Measurements from ENCODE around the gene HES1. TPM values are rescaled to one million over a fixed set of nuclear protein-coding genes. Genes with fewer than 3 reads are reported as not detected.
A peak's percentile ranks its signal among the peaks of the same experiment; 100 is the strongest.

Gene HES1
- total RNA-seq, 2 donors from 2014 or later, result 29.3 to 60.5 TPM

- H3K9me3 ChIP-seq, result no peaks in the 10 kb centered on the region
- H3K27ac ChIP-seq, result no peak overlapping the region
Measured at GRCh38 chr3:194093842-194094241, 42.1 kb upstream of the HES1 start.

GRCh38 chr3:194095464-194095863 is 40.5 kb upstream of the HES1 start:
- no peak for TF ChIP-seq CTCF (IDR thresholded peaks at IDR 0.05)
- Histone ChIP-seq H3K27me3 (replicated peaks; ENCODE audit: insufficient read depth) (no peaks in the 10 kb centered on the region), H3K36me3 (no peaks in the 10 kb centered on the region), H3K27ac (no peak overlapping the region), H3K9me3 (no peaks in the 10 kb centered on the region), H3K4me3 (no peak overlapping the region), H3K4me1 (ENCODE audit: control insufficient read depth in 1 of 2, low read depth in 2 of 2) (peaks cover 14 to 18% of the 10 kb centered on the region in 2 donors)
- ATAC-seq (ENCODE audit: insufficient number of reproducible peaks, low FRiP score, low read depth), result no peak
- no peak for DNase-seq (ENCODE audit: low spot score)

More at GRCh38 chr3:194093842-194094241, 42.1 kb upstream of the HES1 start:
- ATAC-seq (ENCODE audit: insufficient number of reproducible peaks, low FRiP score, low read depth), result no peak
- no peak for TF ChIP-seq CTCF (IDR thresholded peaks at IDR 0.05)
- no peak for DNase-seq (ENCODE audit: low spot score)
- peaks cover 14 to 18% of the 10 kb centered on the region in 2 donors for H3K4me1 ChIP-seq (ENCODE audit: control insufficient read depth in 1 of 2, low read depth in 2 of 2)
- no peaks in the 10 kb centered on the region for H3K36me3 ChIP-seq
- no peaks in the 10 kb centered on the region for H3K27me3 ChIP-seq (replicated peaks; ENCODE audit: insufficient read depth)
- no peak overlapping the region for H3K4me3 ChIP-seq

- TF ChIP-seq CTCF (IDR thresholded peaks at IDR 0.05), result no peak
- Histone ChIP-seq H3K27ac (no peak overlapping the region), H3K4me1 (ENCODE audit: control insufficient read depth in 1 of 2, low read depth in 2 of 2) (peaks cover 14 to 18% of the 10 kb centered on the region in 2 donors), H3K27me3 (replicated peaks; ENCODE audit: insufficient read depth) (no peaks in the 10 kb centered on the region), H3K4me3 (no peak overlapping the region), H3K36me3 (no peaks in the 10 kb centered on the region), H3K9me3 (no peaks in the 10 kb centered on the region)
- ATAC-seq (ENCODE audit: insufficient number of reproducible peaks, low FRiP score, low read depth) (no peak), DNase-seq (ENCODE audit: low spot score) (no peak)
Measured at GRCh38 chr3:194095902-194096301, 40.0 kb upstream of the HES1 start.

- Histone ChIP-seq H3K36me3 (no peaks in the 10 kb centered on the region), H3K4me3 (peak overlapping the region; percentile 40), H3K27me3 (replicated peaks; ENCODE audit: insufficient read depth) (no peaks in the 10 kb centered on the region), H3K4me1 (ENCODE audit: control insufficient read depth in 1 of 2, low read depth in 2 of 2) (peaks cover 14 to 18% of the 10 kb centered on the region in 2 donors), H3K27ac (no peak overlapping the region), H3K9me3 (no peaks in the 10 kb centered on the region)
- ATAC-seq (ENCODE audit: insufficient number of reproducible peaks, low FRiP score, low read depth), result no peak
- no peak for DNase-seq (ENCODE audit: low spot score)
- TF ChIP-seq CTCF (IDR thresholded peaks at IDR 0.05), result no peak
Measured at GRCh38 chr3:194097141-194097882, 38.6 kb upstream of the HES1 start.

GRCh38 chr3:194098081-194098842 is 37.7 kb upstream of the HES1 start:
- Histone ChIP-seq H3K4me3 (no peak overlapping the region), H3K27me3 (replicated peaks; ENCODE audit: insufficient read depth) (no peaks in the 10 kb centered on the region), H3K4me1 (ENCODE audit: control insufficient read depth in 1 of 2, low read depth in 2 of 2) (peaks cover 14 to 18% of the 10 kb centered on the region in 2 donors), H3K36me3 (no peaks in the 10 kb centered on the region), H3K9me3 (no peaks in the 10 kb centered on the region), H3K27ac (no peak overlapping the region)
- DNase-seq (ENCODE audit: low spot score) (no peak), ATAC-seq (ENCODE audit: insufficient number of reproducible peaks, low FRiP score, low read depth) (no peak)
- TF ChIP-seq CTCF (IDR thresholded peaks at IDR 0.05), result no peak
